BE2C (cell line): Measurements from ENCODE around the gene OSR1.

Source experiments
- DNase-seq: peaks from one replicate; pipeline ENCODE4 v3.0.0-alpha.2; 2020
- H3K27me3 ChIP-seq: fragments of 250-450 bp; sonication (Bioruptor Pico); 2 replicates; pipeline ENCODE4 v1.5.1; 2020; ENCODE audit warnings: mild to moderate bottlenecking
- H3K36me3 ChIP-seq: fragments of 250-450 bp; sonication (Bioruptor Pico); 2 replicates; pipeline ENCODE4 v1.5.1; 2020; ENCODE audit warnings: mild to moderate bottlenecking
- H3K4me1 ChIP-seq: fragments of 250-450 bp; sonication (Bioruptor Pico); 2 replicates; pipeline ENCODE4 v1.5.1; 2020
- H3K4me3 ChIP-seq: 2 replicates; pipeline ENCODE4 v1.5.1; 2011; ENCODE audit warnings: low read depth, low read length
- H3K9me3 ChIP-seq: fragments of 250-450 bp; sonication (Bioruptor Pico); 2 replicates; pipeline ENCODE4 v1.5.1; 2020
- CTCF ChIP-seq: IDR thresholded peaks from 2 replicates; pipeline ENCODE4 v1.5.1; 2012; ENCODE audit warnings: mild to moderate bottlenecking, low read depth, low read length

OSR1 gene

GRCh38 chr2:19351899-19352697 is 6.3 kb downstream of the OSR1 start:
- no peak overlapping the region for H3K4me3 ChIP-seq
- no peak for TF ChIP-seq CTCF
- H3K27me3 ChIP-seq = peaks cover 75% of the 10 kb centered on the region
- no peaks in the 10 kb centered on the region for H3K4me1 ChIP-seq
- no peak for DNase-seq
- H3K9me3 ChIP-seq = no peaks in the 10 kb centered on the region
- H3K36me3 ChIP-seq = no peaks in the 10 kb centered on the region

DNA sequence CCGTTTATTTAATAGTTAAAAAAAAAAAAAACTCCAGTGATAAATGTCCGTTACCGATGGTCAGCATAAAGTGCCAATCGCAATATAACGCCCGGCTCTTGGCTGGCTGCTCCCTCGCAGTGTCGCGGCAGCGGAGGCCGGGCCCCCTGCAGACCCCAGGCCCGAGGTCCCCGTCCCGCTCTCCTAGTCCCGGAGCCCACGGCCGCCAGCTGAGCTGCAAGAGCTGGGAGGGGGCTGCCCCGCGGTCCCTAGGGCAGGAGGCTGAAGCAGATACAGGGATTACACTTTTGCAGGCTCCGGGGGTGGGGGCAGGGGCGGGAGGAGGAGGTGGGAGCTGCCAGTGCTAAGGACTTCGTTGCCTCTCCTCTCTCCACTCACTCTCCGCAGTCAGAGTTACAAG is 6.9 kb downstream of the OSR1 start:
- no peaks in the 10 kb centered on the region for H3K4me1 ChIP-seq
- TF ChIP-seq CTCF = no peak
- H3K36me3 ChIP-seq = no peaks in the 10 kb centered on the region
- no peaks in the 10 kb centered on the region for H3K9me3 ChIP-seq
- no peak overlapping the region for H3K4me3 ChIP-seq
- no peak for DNase-seq
- peaks cover 69% of the 10 kb centered on the region for H3K27me3 ChIP-seq

GRCh38 chr2:19350678-19351401 is 7.6 kb downstream of the OSR1 start:
- Histone ChIP-seq H3K4me1 (no peaks in the 10 kb centered on the region), H3K4me3 (no peak overlapping the region), H3K27me3 (peaks cover 62% of the 10 kb centered on the region), H3K9me3 (no peaks in the 10 kb centered on the region), H3K36me3 (no peaks in the 10 kb centered on the region)
- TF ChIP-seq CTCF = no peak
- DNase-seq = no peak

GRCh38 chr2:19349911-19350677 is 8.3 kb downstream of the OSR1 start:
- no peak overlapping the region for H3K4me3 ChIP-seq

GRCh38 chr2:19348692-19349091 is 9.7 kb downstream of the OSR1 start:
- Histone ChIP-seq H3K4me3 (no peak overlapping the region), H3K36me3 (no peaks in the 10 kb centered on the region), H3K27me3 (peaks cover 41% of the 10 kb centered on the region), H3K4me1 (no peaks in the 10 kb centered on the region), H3K9me3 (no peaks in the 10 kb centered on the region)
- DNase-seq = no peak
- no peak for TF ChIP-seq CTCF

More at GRCh38 chr2:19349911-19350677, 8.3 kb downstream of the OSR1 start:
- no peaks in the 10 kb centered on the region for H3K9me3 ChIP-seq
- H3K27me3 ChIP-seq = peaks cover 55% of the 10 kb centered on the region
- no peaks in the 10 kb centered on the region for H3K4me1 ChIP-seq
- no peaks in the 10 kb centered on the region for H3K36me3 ChIP-seq
- peak; percentile 57 for TF ChIP-seq CTCF
- DNase-seq = peak; percentile 45
